AG08396 (cell line): ENCODE data around the gene USP47.

ENCODE experiments used
- DNase-seq: peaks from one replicate; pipeline ENCODE4 v3.0.0; 2012; ENCODE audit warnings: low spot score, mixed read lengths

USP47 gene

DNA sequence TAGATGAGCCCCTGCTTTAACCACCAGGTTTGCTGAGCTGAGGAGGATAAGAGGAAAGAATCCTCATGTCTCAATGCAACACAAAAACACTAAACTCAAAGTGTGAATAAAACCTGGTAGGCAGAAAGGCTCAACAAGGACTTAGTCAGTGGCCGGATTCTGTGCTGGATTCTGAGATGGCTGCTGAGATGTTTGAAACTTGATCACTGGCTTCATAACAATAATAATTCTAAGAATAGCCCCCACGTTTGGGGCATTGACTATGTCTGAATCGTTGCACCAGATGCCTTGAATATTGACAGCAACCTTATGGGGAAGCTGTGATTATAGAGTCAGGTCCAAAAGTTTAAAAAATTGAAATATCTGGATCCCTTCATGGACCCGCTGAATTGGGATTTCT lies 162.0 kb downstream of the USP47 start:
- DNase-seq: no peak

DNA sequence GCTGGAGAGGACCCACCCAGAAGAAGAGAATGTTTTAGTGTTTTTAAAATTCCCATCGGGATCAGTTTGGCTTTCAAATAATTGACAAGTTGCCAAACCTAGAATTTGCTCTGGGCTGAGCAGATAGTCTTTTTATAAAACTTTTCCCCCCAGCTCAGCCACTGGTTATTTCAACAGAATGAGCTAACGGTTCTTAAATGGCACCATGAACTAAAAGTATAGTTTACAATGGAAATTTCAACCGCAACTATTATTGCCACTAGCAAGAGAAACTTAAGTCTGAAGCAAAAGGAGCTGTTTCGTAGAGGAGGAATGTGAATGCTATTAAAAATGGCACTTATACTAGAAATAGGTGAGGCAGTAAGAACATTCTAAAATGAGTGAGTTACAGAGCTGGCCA lies 163.3 kb downstream of the USP47 start:
- no peak for DNase-seq

DNA sequence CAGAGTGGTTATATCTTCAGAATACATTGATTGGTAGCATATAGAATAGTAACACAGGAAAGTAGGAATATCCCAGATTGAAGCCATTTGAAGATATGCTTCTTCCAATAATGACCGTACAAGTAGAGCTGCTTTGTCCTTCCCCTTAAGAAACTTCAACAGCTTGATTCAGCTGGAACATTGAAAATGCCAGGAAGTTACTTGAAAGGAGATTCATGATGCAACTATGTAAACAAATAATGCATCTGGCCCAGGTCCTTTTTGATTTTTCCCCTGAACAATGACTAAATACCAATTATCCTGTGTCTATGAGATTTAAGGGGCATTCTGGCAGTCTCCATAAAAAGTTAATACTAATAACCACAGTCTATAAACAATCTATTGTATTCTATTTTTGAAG lies 163.7 kb downstream of the USP47 start:
- no peak for DNase-seq

DNA sequence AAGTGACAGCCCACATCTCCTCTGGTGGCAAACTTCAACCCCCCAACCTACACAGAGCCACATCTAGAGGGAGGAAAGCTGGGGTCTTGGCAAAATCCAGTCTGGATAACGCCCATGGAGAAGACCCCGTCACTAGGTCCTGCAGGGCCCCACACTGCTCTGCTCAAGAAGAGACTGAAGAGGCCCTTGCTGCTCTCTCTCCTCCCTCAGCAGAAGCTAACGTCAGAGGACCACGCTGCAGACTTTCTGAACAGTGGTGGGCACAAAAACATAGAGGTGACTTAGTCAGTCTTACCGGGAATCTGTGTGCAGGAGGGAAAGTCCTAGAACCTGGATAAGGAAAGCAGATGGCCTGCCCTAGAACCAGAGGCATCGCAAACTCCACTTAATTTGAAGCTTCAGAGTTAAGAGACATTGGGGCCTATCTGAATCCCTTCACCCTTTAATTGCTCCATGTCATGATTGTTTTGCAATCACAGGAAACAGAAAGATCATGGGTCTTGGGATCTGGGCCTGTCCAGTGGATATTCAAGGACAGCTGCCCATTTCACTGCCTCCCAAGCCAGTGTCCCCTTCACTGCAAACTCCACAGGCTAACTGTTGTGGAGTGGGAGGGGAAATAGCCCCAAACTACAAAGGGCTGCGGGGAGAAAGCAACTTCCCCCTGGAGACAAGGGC lies 164.9 kb downstream of the USP47 start:
- no peak for DNase-seq

DNA sequence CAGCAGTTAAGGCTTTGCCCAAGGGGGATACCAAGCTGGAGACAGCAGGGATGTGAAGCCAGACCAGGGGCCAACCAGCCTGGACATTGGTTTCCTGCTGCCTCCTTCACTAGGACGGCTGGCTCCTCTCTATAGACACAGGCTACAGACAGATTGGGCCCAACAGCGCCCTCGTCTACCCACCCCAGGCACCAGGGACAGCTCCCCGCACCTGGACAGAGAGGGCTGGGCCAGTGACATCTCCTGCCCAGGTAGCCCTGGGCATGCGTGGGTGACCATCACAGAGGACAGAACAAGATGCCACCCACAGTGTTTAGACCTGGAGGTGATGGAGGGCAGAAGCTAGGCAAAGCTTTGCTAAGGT lies 165.4 kb downstream of the USP47 start:
- no peak for DNase-seq

DNA sequence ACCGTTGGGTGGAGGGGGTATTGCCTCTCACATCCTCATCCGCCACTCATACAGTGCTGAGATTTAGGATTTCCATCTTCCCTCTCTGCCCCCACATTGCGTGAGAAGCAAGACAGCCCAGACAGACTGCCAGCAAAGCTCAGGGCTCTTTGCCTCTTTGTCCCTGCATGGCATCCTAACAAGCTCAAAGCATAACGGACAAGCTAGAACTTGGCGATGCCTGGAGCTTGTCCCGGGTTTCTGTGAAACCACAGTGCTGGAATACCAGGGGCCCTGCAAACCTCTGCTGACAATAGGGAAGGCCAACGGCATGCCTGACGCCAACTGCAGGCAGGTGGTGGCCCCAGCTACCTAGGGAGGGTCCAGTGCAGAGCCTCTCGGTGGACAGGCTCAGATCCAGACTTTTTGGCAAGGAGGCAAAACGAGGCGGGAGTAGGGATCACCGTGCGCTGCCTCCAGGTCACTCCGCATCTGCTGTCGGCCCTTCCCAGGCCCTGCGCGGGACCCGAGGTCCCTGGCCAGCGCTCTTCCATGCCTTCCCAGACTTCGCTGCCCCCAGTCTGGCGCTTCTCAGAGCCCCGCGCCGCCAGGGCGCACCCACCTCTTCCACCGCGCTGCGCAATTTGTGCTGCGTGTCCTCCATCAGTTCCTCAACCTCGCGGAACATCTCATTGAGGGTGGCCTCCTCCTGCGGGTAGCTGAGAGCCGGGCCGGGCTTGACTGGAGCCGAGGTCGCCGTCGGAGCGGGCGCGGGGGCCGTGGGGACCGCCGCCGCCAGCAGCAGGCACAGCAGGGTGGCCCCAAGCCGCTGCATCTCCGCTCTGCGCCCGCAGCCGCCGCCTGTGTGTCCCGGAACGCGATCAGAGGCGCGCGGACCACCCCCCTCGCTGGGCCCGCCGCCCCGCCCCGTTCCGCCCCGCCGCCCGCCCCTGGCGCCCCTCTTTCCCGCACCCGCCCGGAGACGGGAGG lies 166.3 kb downstream of the USP47 start, which contains the start of gene DKK3:
DKK3 (minus strand) TSS at position 858 of the 969 bp plus-strand sequence; CDS start at position 814, 44 bp downstream.
- peak; percentile 43 for DNase-seq
